Kidney capillary endothelial cell (primary cell): Measurements from ENCODE around the gene MTHFD1L.
"Not testable (repeated sequence)": the region's sequence is repeated elsewhere in the genome, so short reads cannot be mapped to it uniquely, and the experiment has no call there.

Source experiments
- DNase-seq: peaks from one replicate; pipeline ENCODE4 v3.0.0-alpha.2; 2018; ENCODE audit warnings: low spot score

Gene MTHFD1L

GRCh38 chr6:151069641-151070040 is 204.1 kb downstream of the MTHFD1L start:
- no peak for DNase-seq

GRCh38 chr6:151070631-151071051 is 205.1 kb downstream of the MTHFD1L start:
- DNase-seq = no peak

- DNase-seq = peak; percentile 60
Observed at GRCh38 chr6:151071295-151071694, 205.8 kb downstream of the MTHFD1L start.

- no peak for DNase-seq
Observed at GRCh38 chr6:151073146-151073545, 207.6 kb downstream of the MTHFD1L start.

GRCh38 chr6:151073701-151074100 is 208.2 kb downstream of the MTHFD1L start:
- DNase-seq = no peak

- no peak for DNase-seq
Observed at GRCh38 chr6:151075005-151075404, 209.5 kb downstream of the MTHFD1L start.

- DNase-seq = no peak
Observed at GRCh38 chr6:151075527-151075926, 210.0 kb downstream of the MTHFD1L start.

GRCh38 chr6:151075930-151076555 is 210.5 kb downstream of the MTHFD1L start:
- DNase-seq = no peak

GRCh38 chr6:151078655-151079054 is 213.2 kb downstream of the MTHFD1L start:
- DNase-seq = no peak

GRCh38 chr6:151081656-151082055 is 216.2 kb downstream of the MTHFD1L start:
- DNase-seq = no peak

GRCh38 chr6:151082079-151082478 is 216.6 kb downstream of the MTHFD1L start:
- no peak for DNase-seq

GRCh38 chr6:151084275-151084674 is 218.8 kb downstream of the MTHFD1L start:
- no peak for DNase-seq

GRCh38 chr6:151087055-151087454 is 221.6 kb downstream of the MTHFD1L start:
- not testable (repeated sequence) for DNase-seq

- no peak for DNase-seq
Observed at GRCh38 chr6:151087861-151088598, 222.5 kb downstream of the MTHFD1L start.

- DNase-seq = no peak
Observed at GRCh38 chr6:151088599-151088935, 223.1 kb downstream of the MTHFD1L start.

GRCh38 chr6:151088963-151089362 is 223.5 kb downstream of the MTHFD1L start:
- DNase-seq = no peak

GRCh38 chr6:151089978-151090377 is 224.5 kb downstream of the MTHFD1L start:
- no peak for DNase-seq

GRCh38 chr6:151091571-151091970 is 226.1 kb downstream of the MTHFD1L start:
- no peak for DNase-seq

- DNase-seq = peak; percentile 52
Observed at GRCh38 chr6:151092591-151092990, 227.1 kb downstream of the MTHFD1L start.

- DNase-seq = no peak
Observed at GRCh38 chr6:151093706-151094105, 228.2 kb downstream of the MTHFD1L start.

GRCh38 chr6:151095538-151096254 is 230.2 kb downstream of the MTHFD1L start:
- DNase-seq = no peak

GRCh38 chr6:151096255-151096612 is 230.7 kb downstream of the MTHFD1L start:
- DNase-seq = no peak
